ENCODE data around the gene TTC36.
A peak's percentile ranks its signal among the peaks of the same experiment; 100 is the strongest.
"Not testable (repeated sequence)": the region's sequence is repeated elsewhere in the genome, so short reads cannot be mapped to it uniquely, and the experiment has no call there.

Gene TTC36, protein sequence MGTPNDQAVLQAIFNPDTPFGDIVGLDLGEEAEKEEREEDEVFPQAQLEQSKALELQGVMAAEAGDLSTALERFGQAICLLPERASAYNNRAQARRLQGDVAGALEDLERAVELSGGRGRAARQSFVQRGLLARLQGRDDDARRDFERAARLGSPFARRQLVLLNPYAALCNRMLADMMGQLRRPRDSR

DNA sequence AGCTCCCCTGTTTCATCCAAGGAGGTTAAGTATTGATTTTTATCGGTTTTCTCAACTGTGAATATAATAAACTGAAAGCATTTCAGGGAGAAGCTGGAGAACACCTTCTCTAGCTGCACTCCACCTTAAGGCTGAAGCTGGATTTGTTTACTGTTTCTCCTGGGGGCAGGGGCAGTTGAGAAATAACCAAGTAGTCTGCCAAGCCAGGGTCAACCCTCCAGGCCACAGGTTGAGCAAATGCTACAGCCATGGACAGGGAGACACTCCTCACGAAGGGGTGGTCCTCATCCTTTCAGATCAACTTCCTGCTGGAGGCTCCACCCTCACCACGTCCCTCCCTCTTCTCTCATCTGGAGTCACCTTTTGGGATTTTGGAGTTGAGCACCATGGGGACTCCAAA lies at the start of gene TTC36:
TTC36 (plus strand) TSS at position 366 of the 400 bp plus-strand sequence; CDS start at position 387, 21 bp downstream.
- H3K4me3 ChIP-seq (ENCODE audit: low read depth, low read length), result no peak within 1 kb of the TSS
- ChIA-PET CTCF (interaction anchor here (1.2 to 2.1 kb wide), 2 partner anchors 8 to 40 kb away, joined by 5 to 7 read pairs; no protein-coding TSS in a partner anchor), POLR2A (interaction anchor here (0.7 kb wide), 1 partner anchor 31 kb away, joined by 3 read pairs; no protein-coding TSS in a partner anchor)
- DNase-seq (ENCODE audit: low read depth, low spot score), result no peak
- TF ChIP-seq, protein P1, sequence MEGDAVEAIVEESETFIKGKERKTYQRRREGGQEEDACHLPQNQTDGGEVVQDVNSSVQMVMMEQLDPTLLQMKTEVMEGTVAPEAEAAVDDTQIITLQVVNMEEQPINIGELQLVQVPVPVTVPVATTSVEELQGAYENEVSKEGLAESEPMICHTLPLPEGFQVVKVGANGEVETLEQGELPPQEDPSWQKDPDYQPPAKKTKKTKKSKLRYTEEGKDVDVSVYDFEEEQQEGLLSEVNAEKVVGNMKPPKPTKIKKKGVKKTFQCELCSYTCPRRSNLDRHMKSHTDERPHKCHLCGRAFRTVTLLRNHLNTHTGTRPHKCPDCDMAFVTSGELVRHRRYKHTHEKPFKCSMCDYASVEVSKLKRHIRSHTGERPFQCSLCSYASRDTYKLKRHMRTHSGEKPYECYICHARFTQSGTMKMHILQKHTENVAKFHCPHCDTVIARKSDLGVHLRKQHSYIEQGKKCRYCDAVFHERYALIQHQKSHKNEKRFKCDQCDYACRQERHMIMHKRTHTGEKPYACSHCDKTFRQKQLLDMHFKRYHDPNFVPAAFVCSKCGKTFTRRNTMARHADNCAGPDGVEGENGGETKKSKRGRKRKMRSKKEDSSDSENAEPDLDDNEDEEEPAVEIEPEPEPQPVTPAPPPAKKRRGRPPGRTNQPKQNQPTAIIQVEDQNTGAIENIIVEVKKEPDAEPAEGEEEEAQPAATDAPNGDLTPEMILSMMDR (IDR thresholded peaks at IDR 0.05; ENCODE audit: insufficient read depth, low read length, missing control alignments), result no peak

DNA sequence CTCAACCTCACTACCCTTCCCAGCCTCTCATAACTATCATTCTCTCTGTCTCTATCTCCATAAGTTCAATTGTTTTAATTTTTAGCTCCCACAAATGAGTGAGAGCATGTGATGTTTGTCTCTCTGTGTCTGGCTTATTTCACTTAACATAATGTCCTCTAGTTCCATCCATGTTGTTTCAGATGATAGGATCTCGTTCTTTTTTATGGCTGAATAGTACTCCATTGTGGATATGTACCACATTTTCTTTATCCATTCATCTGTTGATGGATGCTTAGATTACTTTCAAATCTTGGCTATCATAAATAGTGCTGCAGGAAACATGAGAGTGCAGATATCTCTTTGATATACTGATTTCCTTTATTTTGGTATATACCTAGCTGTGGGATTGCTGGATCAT lies 46.0 kb upstream of the TTC36 start:
- DNase-seq (ENCODE audit: low read depth, low spot score); POLR2A ChIA-PET; H3K4me3 ChIP-seq (ENCODE audit: low read depth, low read length): not testable (repeated sequence)
- CTCF ChIA-PET, result interaction anchor here (0.7 to 1.5 kb wide), 4 partner anchors 9 to 24 kb away, joined by 3 to 4 read pairs (median 3); no protein-coding TSS in a partner anchor

DNA sequence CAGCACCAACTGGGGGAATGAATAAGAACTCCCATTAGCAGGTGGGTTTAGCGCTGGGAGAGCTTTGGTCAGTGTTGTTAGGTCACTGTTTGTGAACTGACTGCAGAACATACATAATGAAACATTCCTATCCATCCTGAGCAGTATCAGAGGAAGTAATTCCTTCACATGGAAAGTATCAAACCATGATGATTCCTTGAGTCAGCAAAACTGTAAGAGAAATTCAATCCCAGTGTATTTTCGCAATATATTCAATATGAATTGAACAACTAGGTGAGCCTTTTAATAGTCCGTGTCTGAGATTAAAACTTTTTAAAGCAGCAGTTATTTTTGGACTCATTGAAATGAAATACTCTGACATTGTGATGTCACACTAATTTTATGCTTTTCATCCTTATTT lies 42.9 kb upstream of the TTC36 start:
- ChIA-PET POLR2A (no interaction called here), CTCF (interaction anchor here (0.9 to 1.7 kb wide), 3 partner anchors 13 to 103 kb away, joined by 3 to 5 read pairs (median 4); no protein-coding TSS in a partner anchor)

DNA sequence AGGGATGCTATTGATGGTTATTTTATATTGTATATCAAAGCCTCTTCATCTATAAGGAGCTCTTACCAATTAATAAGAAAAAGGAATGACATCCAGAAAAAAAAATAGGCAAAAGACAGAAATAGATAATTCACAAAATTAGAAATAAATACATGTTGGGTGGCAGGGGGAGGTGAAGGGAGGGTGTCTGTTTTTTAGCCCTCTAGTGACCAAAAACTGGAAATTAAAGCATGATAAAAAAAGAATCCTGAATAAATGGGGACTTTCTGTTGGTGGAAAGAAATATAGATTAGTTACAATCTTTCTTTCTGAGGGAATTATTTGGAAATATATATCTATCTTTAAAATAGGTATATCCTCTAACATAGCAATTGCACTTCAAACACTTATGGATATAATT lies 42.0 kb upstream of the TTC36 start:
- ChIA-PET POLR2A (interaction anchor here (0.6 kb wide), 1 partner anchor 93 kb away, joined by 5 read pairs; no protein-coding TSS in a partner anchor), CTCF (interaction anchor here (0.9 to 1.7 kb wide), 5 partner anchors 12 to 103 kb away, joined by 3 to 5 read pairs (median 4); partner anchors contain the start of gene ATP5MG)
- TF ChIP-seq, protein P1 (IDR thresholded peaks at IDR 0.05; ENCODE audit: insufficient read depth, low read length, missing control alignments), result no peak
- no peak for DNase-seq (ENCODE audit: low read depth, low spot score)
- no peak overlapping the region for H3K4me3 ChIP-seq (ENCODE audit: low read depth, low read length)

More for the DNA sequence above, 42.9 kb upstream of the TTC36 start:
- H3K4me3 ChIP-seq (ENCODE audit: low read depth, low read length), result no peak overlapping the region
- TF ChIP-seq, protein P1 (IDR thresholded peaks at IDR 0.05; ENCODE audit: insufficient read depth, low read length, missing control alignments), result no peak
- no peak for DNase-seq (ENCODE audit: low read depth, low spot score)

DNA sequence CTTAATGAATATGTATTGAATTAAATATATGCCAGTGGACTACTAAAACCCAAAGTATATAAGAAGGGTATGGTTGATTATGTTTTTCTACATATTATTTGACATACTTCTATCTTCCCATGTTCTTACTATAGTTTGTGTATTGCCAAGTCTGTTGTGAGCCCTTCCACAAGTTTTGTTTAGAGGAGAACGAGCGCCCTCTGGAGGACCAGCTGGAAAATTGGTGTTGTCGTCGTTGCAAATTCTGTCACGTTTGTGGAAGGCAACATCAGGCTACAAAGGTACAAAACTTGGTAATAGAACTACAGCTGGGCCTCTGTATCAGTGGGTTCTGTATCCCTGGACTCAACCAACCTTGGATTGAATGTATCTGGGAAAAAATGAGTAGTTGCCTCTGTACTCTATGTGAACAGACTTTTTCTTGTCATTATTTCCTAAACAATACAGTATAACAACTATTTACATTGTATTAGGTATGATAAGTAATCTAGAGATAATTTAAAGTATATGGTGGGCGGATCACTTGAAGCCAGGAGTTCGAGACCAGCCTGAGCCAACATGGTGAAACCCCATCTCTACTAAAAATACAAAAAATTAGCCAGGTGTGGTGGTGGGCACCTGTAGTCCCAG lies 38.7 kb upstream of the TTC36 start:
- POLR2A ChIA-PET, result interaction anchor here (1.1 kb wide), 1 partner anchor 87 kb away, joined by 3 read pairs; no protein-coding TSS in a partner anchor
- peak; percentile 31 for DNase-seq (ENCODE audit: low read depth, low spot score)
- H3K4me3 ChIP-seq (ENCODE audit: low read depth, low read length), result no peak overlapping the region
- CTCF ChIA-PET, result interaction anchor here (0.7 to 2.3 kb wide), 38 partner anchors 8 to 333 kb away, joined by 3 to 22 read pairs (median 4); partner anchors contain the start of genes ATP5MG and TMEM25
- TF ChIP-seq, protein P1 (IDR thresholded peaks at IDR 0.05; ENCODE audit: insufficient read depth, low read length, missing control alignments), result peak; percentile 77

DNA sequence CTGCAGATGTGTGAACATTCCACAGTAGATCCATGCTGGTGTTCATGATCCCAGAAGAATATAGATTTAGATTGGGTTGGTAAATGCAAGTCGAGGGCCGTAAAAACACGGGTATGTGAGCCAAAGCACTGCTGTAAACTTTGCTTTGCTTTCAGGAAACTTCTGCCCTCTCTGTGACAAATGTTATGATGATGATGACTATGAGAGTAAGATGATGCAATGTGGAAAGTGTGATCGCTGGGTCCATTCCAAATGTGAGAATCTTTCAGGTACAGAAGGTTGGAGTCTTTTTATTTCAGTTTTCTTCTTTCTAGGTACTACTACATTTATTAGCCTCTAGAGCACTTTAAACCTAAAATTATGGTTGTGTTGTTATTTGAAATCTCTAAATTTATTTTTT lies 36.2 kb upstream of the TTC36 start:
- POLR2A ChIA-PET, result no interaction called here
- TF ChIP-seq, protein P1 (IDR thresholded peaks at IDR 0.05; ENCODE audit: insufficient read depth, low read length, missing control alignments), result no peak
- no peak for DNase-seq (ENCODE audit: low read depth, low spot score)
- CTCF ChIA-PET, result interaction anchor here (1.0 to 1.7 kb wide), 5 partner anchors 8 to 119 kb away, joined by 3 to 10 read pairs (median 3); partner anchors contain the start of gene ATP5MG
- no peak overlapping the region for H3K4me3 ChIP-seq (ENCODE audit: low read depth, low read length)

All from AG04449 (cell line).